ENCODE data around the gene SMG6.

DNA sequence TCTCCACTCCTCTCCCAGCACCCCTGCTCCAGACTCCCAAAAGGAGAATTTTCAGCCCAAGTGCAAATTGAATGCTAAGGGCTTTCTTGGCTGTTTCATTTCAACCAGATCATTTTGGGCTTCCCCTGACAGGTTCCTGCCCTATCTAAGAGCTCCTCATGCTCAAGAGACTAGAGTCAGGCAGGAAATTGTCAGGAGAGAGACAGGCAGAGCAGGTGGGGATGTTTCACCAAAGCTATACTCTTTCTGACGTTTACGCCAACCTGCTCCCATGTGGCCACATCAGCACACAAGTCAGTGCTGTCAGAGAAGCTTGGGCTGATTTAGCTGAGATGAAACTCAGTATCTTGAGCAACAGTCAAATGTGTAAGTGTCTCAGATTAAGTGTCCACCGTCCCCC, 217.3 kb downstream of the SMG6 start:
- no peak for TF ChIP-seq POLR2A (IDR thresholded peaks at IDR 0.05; ENCODE audit: extremely low read depth, insufficient read length)
- TF ChIP-seq, protein P1, sequence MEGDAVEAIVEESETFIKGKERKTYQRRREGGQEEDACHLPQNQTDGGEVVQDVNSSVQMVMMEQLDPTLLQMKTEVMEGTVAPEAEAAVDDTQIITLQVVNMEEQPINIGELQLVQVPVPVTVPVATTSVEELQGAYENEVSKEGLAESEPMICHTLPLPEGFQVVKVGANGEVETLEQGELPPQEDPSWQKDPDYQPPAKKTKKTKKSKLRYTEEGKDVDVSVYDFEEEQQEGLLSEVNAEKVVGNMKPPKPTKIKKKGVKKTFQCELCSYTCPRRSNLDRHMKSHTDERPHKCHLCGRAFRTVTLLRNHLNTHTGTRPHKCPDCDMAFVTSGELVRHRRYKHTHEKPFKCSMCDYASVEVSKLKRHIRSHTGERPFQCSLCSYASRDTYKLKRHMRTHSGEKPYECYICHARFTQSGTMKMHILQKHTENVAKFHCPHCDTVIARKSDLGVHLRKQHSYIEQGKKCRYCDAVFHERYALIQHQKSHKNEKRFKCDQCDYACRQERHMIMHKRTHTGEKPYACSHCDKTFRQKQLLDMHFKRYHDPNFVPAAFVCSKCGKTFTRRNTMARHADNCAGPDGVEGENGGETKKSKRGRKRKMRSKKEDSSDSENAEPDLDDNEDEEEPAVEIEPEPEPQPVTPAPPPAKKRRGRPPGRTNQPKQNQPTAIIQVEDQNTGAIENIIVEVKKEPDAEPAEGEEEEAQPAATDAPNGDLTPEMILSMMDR (IDR thresholded peaks at IDR 0.05; ENCODE audit: low read depth, low read length): no peak
